Upper lobe of left lung (tissue), 6 donors: ENCODE measurements around the gene ATRNL1. TPM values are rescaled to one million over a fixed set of nuclear protein-coding genes. Genes with fewer than 3 reads are reported as not detected.

ENCODE experiments used
- ATAC-seq, 2 donors: fragments of 200-7000 bp; cut with Tn5 transposase; one replicate each; pipeline ENCODE4 v1.9.1; 2022; ENCODE audit warnings: mild to moderate bottlenecking in 2 of 2, moderate library complexity in 2 of 2; ENCODE audit not compliant: low FRiP score in 2 of 2
- DNase-seq, 2 donors: peaks; one replicate each; pipeline ENCODE4 v3.0.0-alpha.2; 2019 to 2020
- H3K27ac ChIP-seq, 4 donors: fragments of 200-600 bp; sonication (generic); one replicate each; pipeline ENCODE4 v1.5.1; 2016 to 2019
- H3K27me3 ChIP-seq, 4 donors: fragments of 200-600 bp; sonication (generic); one replicate each; pipeline ENCODE4 v1.5.1; 2017 to 2019
- H3K36me3 ChIP-seq, 4 donors: fragments of 200-600 bp; sonication (generic); one replicate each; pipeline ENCODE4 v1.5.1; 2016 to 2019
- H3K4me1 ChIP-seq, 4 donors: fragments of 200-600 bp; sonication (generic); one replicate each; pipeline ENCODE4 v1.5.1; 2018 to 2019
- H3K4me3 ChIP-seq, 4 donors: fragments of 200-600 bp; sonication (generic); one replicate each; pipeline ENCODE4 v1.5.1; 2017 to 2019; ENCODE audit warnings: mild to moderate bottlenecking in 2 of 4, moderate library complexity in 1 of 4
- H3K9me3 ChIP-seq, 4 donors: fragments of 200-600 bp; sonication (generic); one replicate each; pipeline ENCODE4 v1.5.1; 2018 to 2019
- EP300 ChIP-seq, 4 donors: sonication (generic); formaldehyde crosslinking; IDR thresholded peaks; one replicate each; pipeline ENCODE4 v1.5.1; 2017; ENCODE audit warnings: antibody characterized with exemption in 4 of 4, control low read depth in 2 of 4
- POLR2A ChIP-seq, 4 donors: fragments of 450-650 bp; IDR thresholded peaks; one replicate each; pipeline ENCODE4 v1.5.1; 2016 to 2017; ENCODE audit warnings: antibody characterized with exemption in 4 of 4, mild to moderate bottlenecking in 2 of 4
- POLR2AphosphoS5 ChIP-seq, 2 donors: sonication (generic); formaldehyde crosslinking; IDR thresholded peaks; one replicate each; pipeline ENCODE4 v1.5.1; 2017; ENCODE audit warnings: antibody characterized with exemption in 2 of 2
- WGBS, 2 donors: methylation state at CpG; one replicate each; pipeline ENCODE4 v1.1.5; 2017 to 2018; 5-methylcytosine and 5-hydroxymethylcytosine counted together
- total RNA-seq, 6 donors: library from RNA; depleted of rRNA in 4 of 6; stranded (reverse); fragments of >200 nt in 4 of 6; gene quantifications; one replicate each; pipeline versions ENCODE4 v1.1.0 to v1.2.1, GENCODE V29; 2016 to 2021
- TF ChIP-seq, protein P1 (sequence below), 6 experiments: fragments of 450-650 bp in 4 of 6; fragments of 200-600 bp in 2 of 6; sonication (generic) in 2 of 6; IDR thresholded peaks; one replicate each; pipeline ENCODE4 v1.5.1; 2016 to 2019; ENCODE audit warnings: antibody characterized with exemption in 6 of 6
- donor health status: DM: no; HTN: no; CAD: no; lungs with moderate emphysema.
- donor health status: DM: no; HTN: yes; CAD: no; lungs with severe emphysema.

ATRNL1 gene
- total RNA-seq, 6 donors from 2014 or later: 0.11 to 1.0 (median 0.39) TPM

DNA sequence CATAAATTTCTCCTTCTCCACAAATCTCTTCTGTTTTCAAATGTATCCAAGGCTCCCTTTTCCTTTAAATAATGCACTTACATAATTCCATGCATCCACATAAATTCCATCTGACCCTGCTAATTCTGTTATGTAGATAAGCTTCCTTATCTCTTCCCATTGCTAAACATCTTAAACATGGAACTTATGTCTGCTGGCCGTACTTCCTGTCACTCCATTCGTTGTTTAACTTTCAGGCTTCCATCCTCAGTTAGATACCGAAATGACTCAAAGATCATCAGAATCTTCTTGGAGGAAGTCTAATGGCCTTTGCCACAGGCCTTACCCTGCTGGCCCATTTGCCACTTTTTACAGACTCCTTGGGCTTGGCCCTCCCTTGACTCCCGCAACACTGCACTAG lies 848.9 kb downstream of the ATRNL1 start:
- DNase-seq: no peak
- TF ChIP-seq, protein P1, sequence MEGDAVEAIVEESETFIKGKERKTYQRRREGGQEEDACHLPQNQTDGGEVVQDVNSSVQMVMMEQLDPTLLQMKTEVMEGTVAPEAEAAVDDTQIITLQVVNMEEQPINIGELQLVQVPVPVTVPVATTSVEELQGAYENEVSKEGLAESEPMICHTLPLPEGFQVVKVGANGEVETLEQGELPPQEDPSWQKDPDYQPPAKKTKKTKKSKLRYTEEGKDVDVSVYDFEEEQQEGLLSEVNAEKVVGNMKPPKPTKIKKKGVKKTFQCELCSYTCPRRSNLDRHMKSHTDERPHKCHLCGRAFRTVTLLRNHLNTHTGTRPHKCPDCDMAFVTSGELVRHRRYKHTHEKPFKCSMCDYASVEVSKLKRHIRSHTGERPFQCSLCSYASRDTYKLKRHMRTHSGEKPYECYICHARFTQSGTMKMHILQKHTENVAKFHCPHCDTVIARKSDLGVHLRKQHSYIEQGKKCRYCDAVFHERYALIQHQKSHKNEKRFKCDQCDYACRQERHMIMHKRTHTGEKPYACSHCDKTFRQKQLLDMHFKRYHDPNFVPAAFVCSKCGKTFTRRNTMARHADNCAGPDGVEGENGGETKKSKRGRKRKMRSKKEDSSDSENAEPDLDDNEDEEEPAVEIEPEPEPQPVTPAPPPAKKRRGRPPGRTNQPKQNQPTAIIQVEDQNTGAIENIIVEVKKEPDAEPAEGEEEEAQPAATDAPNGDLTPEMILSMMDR (IDR thresholded peaks at IDR 0.05): no peak
- TF ChIP-seq POLR2AphosphoS5 (IDR thresholded peaks at IDR 0.05) (no peak), EP300 (IDR thresholded peaks at IDR 0.05) (no peak), POLR2A (IDR thresholded peaks at IDR 0.05) (no peak)
- no peaks in the 10 kb centered on the region for H3K9me3 ChIP-seq
- H3K4me1 ChIP-seq: no peaks in the 10 kb centered on the region
- no peaks in the 10 kb centered on the region for H3K27me3 ChIP-seq
- no peak for ATAC-seq
- H3K4me3 ChIP-seq: no peak overlapping the region
- WGBS, 2 donors: 54 to 61% methylated on average over 4 of the region's 4 CpGs
- no peak overlapping the region for H3K27ac ChIP-seq
- no peaks in the 10 kb centered on the region for H3K36me3 ChIP-seq

DNA sequence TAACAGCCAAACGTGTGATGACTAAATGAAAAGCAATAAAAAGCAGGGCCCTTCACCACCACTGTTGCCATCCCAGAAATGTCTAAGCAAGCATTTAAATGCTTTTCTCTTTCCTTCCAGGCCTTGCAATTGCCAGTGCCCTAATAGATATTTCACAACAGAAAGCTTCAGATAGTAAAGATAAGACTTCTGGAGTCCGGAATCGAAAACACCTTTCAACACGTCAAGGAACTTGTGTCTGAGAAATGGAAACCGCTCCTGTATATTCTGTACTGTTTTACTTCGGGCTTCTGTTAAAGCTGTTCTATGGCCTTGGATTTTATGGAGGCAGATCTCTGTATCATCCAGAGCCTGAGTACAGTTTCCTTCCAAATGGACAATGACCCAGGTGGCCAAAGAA lies 851.4 kb downstream of the ATRNL1 start:
- 91 to 94% methylated on average over 6 of the region's 6 CpGs for WGBS, 2 donors
- Histone ChIP-seq H3K4me3 (no peak overlapping the region), H3K27ac (no peak overlapping the region), H3K9me3 (no peaks in the 10 kb centered on the region), H3K4me1 (no peaks in the 10 kb centered on the region), H3K36me3 (no peaks in the 10 kb centered on the region), H3K27me3 (no peaks in the 10 kb centered on the region)
- TF ChIP-seq, protein P1 (IDR thresholded peaks at IDR 0.05): no peak
- TF ChIP-seq EP300 (IDR thresholded peaks at IDR 0.05): no peak
- no peak for TF ChIP-seq POLR2AphosphoS5 (IDR thresholded peaks at IDR 0.05)
- no peak for TF ChIP-seq POLR2A (IDR thresholded peaks at IDR 0.05)
- DNase-seq (no peak), ATAC-seq (no peak)

DNA sequence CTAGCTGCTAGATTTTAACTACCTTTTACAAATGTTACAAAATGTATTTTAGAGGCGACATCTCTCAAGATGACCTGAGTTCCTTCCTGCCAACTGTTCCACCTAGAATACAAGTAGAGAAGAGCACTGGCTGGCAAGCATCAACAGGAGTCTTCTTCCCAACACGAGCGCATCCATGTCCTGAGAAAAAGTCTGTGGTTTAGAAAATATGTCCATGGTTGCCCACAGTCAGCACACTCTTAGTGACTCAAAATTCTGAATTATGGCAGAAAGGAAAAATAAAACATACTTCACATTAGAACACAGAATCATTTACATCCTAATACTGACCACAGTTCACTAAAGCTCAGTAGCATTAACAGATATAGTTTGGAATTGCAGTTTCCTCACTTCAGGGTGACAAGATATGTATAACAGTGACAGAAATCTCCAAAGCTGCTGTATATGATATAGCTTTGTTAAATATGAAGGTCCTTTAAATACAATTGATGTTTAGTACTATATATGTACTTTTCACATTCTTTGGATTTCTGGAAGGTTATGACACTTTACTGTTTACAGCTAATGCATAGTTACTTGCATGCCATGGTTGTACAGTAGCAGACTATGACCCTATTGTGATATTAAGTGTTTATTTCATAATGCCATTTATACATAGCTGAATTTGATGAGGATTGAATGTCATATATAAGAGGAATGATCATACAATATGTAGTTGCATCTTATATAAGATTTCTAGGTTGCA lies 852.7 kb downstream of the ATRNL1 start:
- H3K27me3 ChIP-seq: no peaks in the 10 kb centered on the region
- no peak overlapping the region for H3K4me3 ChIP-seq
- H3K36me3 ChIP-seq: no peaks in the 10 kb centered on the region
- H3K4me1 ChIP-seq: no peaks in the 10 kb centered on the region
- ATAC-seq (no peak), DNase-seq (no peak)
- WGBS, 2 donors: 90 to 96% methylated on average over 3 of the region's 3 CpGs
- no peak for TF ChIP-seq POLR2A (IDR thresholded peaks at IDR 0.05)
- TF ChIP-seq POLR2AphosphoS5 (IDR thresholded peaks at IDR 0.05): no peak
- no peak for TF ChIP-seq EP300 (IDR thresholded peaks at IDR 0.05)
- TF ChIP-seq, protein P1 (IDR thresholded peaks at IDR 0.05): no peak
- no peaks in the 10 kb centered on the region for H3K9me3 ChIP-seq
- H3K27ac ChIP-seq: no peak overlapping the region

DNA sequence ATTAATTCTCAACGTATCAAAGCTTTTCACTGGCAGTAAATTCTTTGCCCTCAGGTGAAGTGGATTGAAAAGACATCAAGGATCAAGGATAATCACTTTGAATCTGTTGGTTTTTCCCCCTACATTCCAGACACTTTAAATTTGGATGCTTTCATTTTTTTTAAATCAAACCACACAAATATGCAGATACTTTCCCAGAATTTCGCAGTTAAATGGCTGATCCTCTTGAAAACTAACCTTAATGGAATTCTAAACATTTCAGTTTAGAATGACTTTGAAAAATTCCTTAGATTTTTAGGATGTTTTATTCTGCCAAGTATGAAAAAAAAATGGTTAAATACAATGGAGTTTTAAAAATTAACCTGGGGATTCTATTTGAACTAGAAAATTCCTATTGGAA lies 853.9 kb downstream of the ATRNL1 start:
- ATAC-seq (no peak), DNase-seq (no peak)
- no peaks in the 10 kb centered on the region for H3K4me1 ChIP-seq
- WGBS, 2 donors: 63 to 67% methylated on average over 2 of the region's 2 CpGs
- no peak overlapping the region for H3K27ac ChIP-seq
- no peak for TF ChIP-seq POLR2A (IDR thresholded peaks at IDR 0.05)
- TF ChIP-seq EP300 (IDR thresholded peaks at IDR 0.05): no peak
- TF ChIP-seq POLR2AphosphoS5 (IDR thresholded peaks at IDR 0.05): no peak
- TF ChIP-seq, protein P1 (IDR thresholded peaks at IDR 0.05): no peak
- H3K27me3 ChIP-seq: no peaks in the 10 kb centered on the region
- H3K9me3 ChIP-seq: no peaks in the 10 kb centered on the region
- no peaks in the 10 kb centered on the region for H3K36me3 ChIP-seq
- H3K4me3 ChIP-seq: no peak overlapping the region

DNA sequence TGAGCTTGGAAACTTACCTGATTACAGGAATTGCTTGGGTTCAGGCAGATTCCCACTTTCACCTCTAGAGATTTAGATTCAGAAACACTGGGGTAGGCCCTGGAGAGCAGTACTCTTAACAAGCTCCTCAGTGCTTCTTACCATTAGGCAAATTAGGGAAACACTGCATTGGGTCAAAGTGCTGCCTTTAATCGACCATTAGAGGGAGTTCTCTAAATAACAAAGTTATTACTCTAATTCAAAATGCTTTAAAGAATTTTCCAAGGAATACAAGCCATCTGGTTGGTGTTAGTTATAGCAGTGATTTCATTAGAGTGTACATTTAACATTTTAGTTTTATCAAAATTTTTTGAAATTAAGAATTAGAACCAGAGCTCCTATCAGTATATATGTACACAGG lies 855.3 kb downstream of the ATRNL1 start:
- H3K4me1 ChIP-seq: no peaks in the 10 kb centered on the region
- no peaks in the 10 kb centered on the region for H3K9me3 ChIP-seq
- peak in 1 of 2 donors; percentile 53 for ATAC-seq
- H3K4me3 ChIP-seq: no peak overlapping the region
- H3K27me3 ChIP-seq: no peaks in the 10 kb centered on the region
- H3K36me3 ChIP-seq: no peaks in the 10 kb centered on the region
- DNase-seq: no peak
- H3K27ac ChIP-seq: no peak overlapping the region
- 0 to 15% methylated on average over 1 of the region's 1 CpG for WGBS, 2 donors
- TF ChIP-seq EP300 (IDR thresholded peaks at IDR 0.05): no peak
- TF ChIP-seq POLR2AphosphoS5 (IDR thresholded peaks at IDR 0.05): no peak
- TF ChIP-seq, protein P1 (IDR thresholded peaks at IDR 0.05): peak in 1 of 6 experiments; percentile 12
- TF ChIP-seq POLR2A (IDR thresholded peaks at IDR 0.05): no peak
